C4-2B (cell line): Measurements from ENCODE around the gene LANCL2.

Source experiments
- H3K27ac ChIP-seq: fragments of 450-650 bp; 2 replicates; pipeline ENCODE4 v1.5.1; 2017
- ZFX ChIP-seq: fragments of 450-650 bp; IDR thresholded peaks from 2 replicates; pipeline ENCODE4 v1.6.1; 2017
- TF ChIP-seq, protein P1 (sequence below): fragments of 450-650 bp; conservative IDR thresholded peaks from 2 replicates; pipeline ENCODE4 v1.5.1; 2017; ENCODE audit warnings: mild to moderate bottlenecking

LANCL2 gene

DNA sequence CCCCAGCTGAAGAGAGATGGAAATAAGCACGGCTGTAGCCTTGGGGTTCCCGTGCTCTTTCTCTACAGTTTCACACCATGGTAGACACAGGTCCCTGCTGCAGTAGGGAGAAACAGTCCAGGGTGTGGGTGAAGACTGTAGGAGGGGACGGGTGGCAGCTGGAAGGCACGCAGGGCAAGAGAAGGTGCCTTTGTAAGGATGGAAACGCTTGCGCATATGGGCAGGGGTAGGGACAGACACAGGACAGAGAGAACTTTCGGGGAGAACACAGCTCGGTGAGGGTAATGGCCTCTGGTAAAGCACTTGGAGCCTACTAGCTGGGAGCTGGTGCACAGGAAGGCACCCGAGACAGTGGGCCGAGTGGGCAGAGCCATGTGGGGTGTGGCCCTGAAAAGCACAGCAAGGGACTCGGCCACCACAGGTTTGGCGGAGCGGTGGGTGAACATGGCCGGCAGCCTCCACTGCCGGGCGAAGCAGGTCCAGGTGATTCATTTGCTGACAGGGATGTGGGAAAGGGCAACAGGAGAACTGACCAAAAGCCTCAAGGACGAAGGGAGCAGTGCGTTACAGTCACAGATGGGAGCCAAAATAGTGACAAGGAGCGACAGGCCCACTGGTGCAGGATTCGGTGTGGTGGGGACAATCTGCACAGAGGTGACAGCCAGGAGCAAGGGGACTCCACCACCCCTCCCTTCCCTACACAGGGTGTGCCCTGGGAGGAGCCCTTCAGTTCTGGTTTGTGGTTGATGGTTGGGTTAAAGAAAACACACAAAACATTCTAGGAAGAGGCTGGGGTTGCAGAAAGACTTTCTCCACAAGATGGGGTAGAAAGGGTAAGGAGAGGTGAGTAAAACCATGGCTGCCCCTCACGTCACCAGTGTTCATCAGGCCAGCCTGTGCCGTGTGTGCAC is 110.1 kb downstream of the LANCL2 start:
- H3K27ac ChIP-seq = no peak overlapping the region
- TF ChIP-seq, protein P1, sequence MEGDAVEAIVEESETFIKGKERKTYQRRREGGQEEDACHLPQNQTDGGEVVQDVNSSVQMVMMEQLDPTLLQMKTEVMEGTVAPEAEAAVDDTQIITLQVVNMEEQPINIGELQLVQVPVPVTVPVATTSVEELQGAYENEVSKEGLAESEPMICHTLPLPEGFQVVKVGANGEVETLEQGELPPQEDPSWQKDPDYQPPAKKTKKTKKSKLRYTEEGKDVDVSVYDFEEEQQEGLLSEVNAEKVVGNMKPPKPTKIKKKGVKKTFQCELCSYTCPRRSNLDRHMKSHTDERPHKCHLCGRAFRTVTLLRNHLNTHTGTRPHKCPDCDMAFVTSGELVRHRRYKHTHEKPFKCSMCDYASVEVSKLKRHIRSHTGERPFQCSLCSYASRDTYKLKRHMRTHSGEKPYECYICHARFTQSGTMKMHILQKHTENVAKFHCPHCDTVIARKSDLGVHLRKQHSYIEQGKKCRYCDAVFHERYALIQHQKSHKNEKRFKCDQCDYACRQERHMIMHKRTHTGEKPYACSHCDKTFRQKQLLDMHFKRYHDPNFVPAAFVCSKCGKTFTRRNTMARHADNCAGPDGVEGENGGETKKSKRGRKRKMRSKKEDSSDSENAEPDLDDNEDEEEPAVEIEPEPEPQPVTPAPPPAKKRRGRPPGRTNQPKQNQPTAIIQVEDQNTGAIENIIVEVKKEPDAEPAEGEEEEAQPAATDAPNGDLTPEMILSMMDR = no peak
- TF ChIP-seq ZFX = no peak

DNA sequence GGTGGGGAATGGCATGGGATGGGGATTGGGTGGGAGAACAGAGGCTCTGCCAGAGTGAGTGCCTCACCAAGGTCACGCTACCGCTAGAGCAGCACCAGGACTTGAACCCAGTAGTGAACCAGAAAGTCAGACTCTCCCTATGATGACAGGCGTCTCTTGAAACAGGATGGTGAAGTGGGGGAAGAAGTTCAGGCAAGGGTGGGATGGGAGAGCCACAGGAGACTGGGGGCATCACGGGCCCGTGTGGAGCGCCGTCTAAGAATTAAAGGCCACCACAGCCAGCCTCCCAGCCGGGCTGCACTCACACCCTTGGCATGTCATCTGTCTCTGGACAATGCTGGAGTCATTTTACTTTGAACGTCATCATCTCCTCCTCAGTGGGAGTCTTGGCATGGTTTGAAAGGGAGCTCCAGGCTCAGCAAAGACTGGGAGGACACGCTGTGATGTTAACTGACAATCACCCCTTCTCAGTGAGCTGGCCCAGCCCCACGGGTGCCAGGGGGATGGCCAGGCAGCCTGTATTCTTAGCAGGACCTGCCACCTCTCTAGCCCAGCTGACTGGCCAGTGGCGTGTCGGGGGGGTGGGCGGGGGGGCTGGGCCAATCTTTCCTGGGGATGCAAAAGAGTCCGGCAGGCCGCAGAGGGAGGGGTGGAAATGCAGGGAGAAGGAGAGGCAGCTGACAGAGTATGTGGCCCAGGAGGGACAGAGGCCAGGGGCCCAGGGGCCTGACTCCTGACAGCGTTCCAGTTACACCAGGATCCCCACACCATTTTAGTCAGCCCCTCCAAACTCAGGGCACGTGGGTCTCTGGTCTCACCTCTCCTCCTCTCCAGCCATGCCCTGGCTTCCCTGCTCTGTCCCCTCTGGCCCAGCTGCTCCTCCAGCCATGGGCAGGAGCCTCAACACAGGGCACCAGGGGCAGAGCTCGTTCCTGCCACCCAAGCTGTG is 111.0 kb downstream of the LANCL2 start:
- no peak overlapping the region for H3K27ac ChIP-seq
- TF ChIP-seq ZFX = no peak
- TF ChIP-seq, protein P1 = no peak

DNA sequence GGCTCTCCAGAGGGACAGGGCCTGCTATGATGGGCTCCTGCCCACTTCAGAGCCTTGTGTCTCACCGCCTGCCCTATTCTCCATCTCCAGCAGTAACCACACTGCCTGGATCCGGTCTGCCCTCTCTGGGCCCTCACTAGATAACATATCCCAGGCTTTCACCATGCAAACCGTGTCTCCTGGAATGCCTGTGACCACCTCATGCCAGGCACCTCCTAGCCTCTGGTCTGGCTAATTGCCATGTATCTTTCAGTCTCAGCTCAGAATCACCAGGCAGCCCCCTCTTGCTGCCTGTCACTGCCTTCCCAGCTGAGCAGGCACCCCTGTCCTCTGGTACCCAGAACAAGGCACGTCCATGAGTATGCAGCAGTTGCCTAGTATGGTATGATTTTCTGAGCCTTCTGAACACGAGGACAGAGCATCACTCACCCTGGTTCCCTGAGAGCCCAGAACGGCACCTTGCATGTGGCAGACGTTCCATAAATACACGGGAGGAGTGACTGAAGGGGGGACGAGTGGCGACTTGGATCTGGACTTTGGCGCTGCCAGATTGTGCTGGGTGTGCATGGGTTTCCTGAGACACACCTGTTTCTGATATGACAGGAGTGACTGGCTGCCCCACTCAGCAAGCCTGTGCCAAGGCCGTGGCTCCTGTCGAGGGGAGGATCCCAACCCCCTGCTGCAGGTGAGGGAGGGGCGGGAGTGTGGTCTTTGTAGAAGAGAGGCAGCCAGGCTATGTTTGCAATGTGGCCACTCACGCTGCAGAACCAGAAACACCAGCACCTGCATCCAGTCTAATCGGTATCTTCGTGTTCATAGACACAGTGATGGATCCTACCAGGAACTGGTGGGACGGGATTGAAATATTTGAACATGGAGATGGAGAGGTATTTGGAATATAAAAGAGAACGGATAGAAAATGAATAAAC is 112.0 kb downstream of the LANCL2 start:
- H3K27ac ChIP-seq = no peak overlapping the region
- no peak for TF ChIP-seq ZFX
- TF ChIP-seq, protein P1 = no peak

DNA sequence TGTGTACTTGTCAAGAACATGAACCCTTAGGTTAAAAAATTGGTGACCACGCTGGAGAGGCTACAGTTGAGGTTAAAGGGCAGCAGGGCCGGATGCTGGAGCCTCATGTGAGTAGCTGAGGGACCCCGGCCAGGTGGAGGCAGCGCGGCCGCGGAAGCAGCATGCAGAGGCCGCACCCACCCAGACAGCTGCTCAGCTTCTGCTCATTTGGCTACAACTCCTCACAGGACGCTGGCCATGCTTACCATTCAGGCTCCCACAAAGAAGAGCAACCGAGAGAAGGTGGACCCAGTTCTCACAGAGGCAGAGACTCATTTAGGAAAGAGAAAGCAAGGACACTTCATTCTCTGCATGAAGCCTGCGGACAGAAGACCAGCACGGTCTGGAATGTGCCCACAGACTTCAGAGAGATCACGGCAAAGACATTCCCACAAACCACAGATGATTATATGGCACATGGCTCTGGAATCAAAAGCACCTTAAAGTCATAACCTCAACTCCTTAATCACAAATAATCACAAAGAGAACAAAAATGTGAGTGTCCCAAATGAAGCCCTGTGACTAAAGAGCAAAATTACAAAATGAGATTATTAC is 112.7 kb downstream of the LANCL2 start:
- no peak overlapping the region for H3K27ac ChIP-seq

DNA sequence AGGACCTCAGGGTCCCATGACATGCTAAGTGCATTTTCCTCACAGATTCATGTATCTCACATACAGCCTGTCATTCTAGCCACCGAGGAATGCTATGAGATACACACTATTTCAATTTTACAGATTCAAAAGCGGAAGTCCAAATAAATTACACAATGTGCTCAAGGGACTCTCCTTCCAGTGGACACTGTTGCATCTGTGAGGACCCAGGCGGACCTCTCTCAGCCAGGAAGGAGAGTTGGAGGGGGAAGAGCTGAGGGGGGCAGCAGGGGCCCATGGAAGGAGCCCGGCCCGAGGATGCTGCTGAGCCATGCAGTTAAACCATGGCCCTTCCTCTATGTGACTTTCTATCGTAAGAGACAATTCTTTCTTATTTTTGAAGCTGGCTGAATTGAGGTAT is 113.6 kb downstream of the LANCL2 start:
- H3K27ac ChIP-seq = no peak overlapping the region
- no peak for TF ChIP-seq ZFX
- TF ChIP-seq, protein P1 = no peak

More for the DNA sequence above, 112.7 kb downstream of the LANCL2 start:
- TF ChIP-seq, protein P1 = no peak
- no peak for TF ChIP-seq ZFX

DNA sequence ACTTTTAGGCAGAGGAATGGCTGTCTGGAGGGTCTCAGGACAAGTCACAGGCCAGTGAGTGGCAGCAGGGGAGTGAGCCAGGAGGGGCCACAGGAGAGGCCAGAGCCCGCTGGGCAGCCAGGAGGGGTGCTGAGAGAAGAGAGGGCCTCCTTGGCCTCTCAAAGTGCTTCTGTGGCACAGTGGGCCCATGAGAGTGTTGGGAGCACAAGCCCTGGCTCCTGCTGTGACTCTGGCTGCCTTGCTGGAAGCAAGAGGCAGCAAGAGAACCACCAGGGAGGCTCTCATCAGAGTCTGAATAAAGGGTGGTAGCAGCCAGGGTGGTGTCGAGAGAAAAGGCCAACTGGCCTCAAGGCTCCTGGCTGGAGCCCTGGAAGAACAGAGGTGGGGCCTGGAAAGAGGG is 116.0 kb downstream of the LANCL2 start:
- no peak overlapping the region for H3K27ac ChIP-seq
- TF ChIP-seq, protein P1 = no peak
- TF ChIP-seq ZFX = no peak
